PC-9 (cell line): ENCODE results near the gene MLST8. TPM values are rescaled to one million over a fixed set of nuclear protein-coding genes. Genes with fewer than 3 reads are reported as not detected.

Source experiments
- BruUV-seq: library from RNA; stranded (reverse); fragments of 400-500 nt; replicated peaks from 2 replicates; lab custom pipeline; 2021; lab: Mats Ljungman, UMichigan
- CTCF ChIA-PET: fragments of 300-600 bp; sonication (Branson Sonifier 250); formaldehyde crosslinking; loops from one replicate; lab custom pipeline; 2022; ENCODE audit warnings: antibody characterized with exemption; lab: Charles Lee
- POLR2A ChIA-PET: fragments of 300-600 bp; sonication (Branson Sonifier 250); formaldehyde crosslinking; loops from one replicate; lab custom pipeline; 2022; ENCODE audit warnings: antibody characterized with exemption; ENCODE audit not compliant: unreplicated experiment; lab: Charles Lee
- DNase-seq, 2 experiments: peaks; one replicate each; pipeline versions ENCODE4 v3.0.0 to v3.0.0-alpha.2; 2015 to 2022; ENCODE audit warnings: mixed read lengths in 1 of 2
- H2AFZ ChIP-seq: fragments of 200-600 bp; sonication (generic); 2 replicates; pipeline ENCODE4 v1.8.1; 2017; ENCODE audit warnings: antibody characterized with exemption
- H3F3A ChIP-seq: fragments of 200-600 bp; sonication (generic); 2 replicates; pipeline ENCODE4 v1.8.1; 2017; ENCODE audit warnings: antibody characterized with exemption, mild to moderate bottlenecking, low read depth; ENCODE audit not compliant: insufficient read depth
- H3K27ac ChIP-seq: fragments of 200-600 bp; sonication (generic); 2 replicates; pipeline ENCODE4 v1.6.1; 2016; ENCODE audit warnings: mixed run types
- H3K27me3 ChIP-seq: fragments of 200-600 bp; sonication (generic); 2 replicates; pipeline ENCODE4 v1.6.1; 2016; ENCODE audit warnings: low read depth, mixed run types; ENCODE audit not compliant: insufficient read depth
- H3K36me3 ChIP-seq: fragments of 200-600 bp; sonication (generic); 2 replicates; pipeline ENCODE4 v1.6.1; 2016; ENCODE audit warnings: low read depth, mixed run types
- H3K4me1 ChIP-seq: fragments of 200-600 bp; sonication (generic); replicated peaks from 2 replicates; pipeline ENCODE4 v1.6.1; 2016; ENCODE audit warnings: mixed run types; ENCODE audit not compliant: insufficient read depth
- H3K4me2 ChIP-seq: fragments of 200-600 bp; sonication (generic); 2 replicates; pipeline ENCODE4 v1.6.1; 2017; ENCODE audit warnings: mixed run types
- H3K4me3 ChIP-seq: fragments of 200-600 bp; sonication (generic); 2 replicates; pipeline ENCODE4 v1.6.1; 2016; ENCODE audit warnings: mixed run types
- H3K79me2 ChIP-seq: fragments of 200-600 bp; sonication (generic); 2 replicates; pipeline ENCODE4 v1.6.1; 2017; ENCODE audit warnings: low read depth, mixed run types
- H3K9me2 ChIP-seq: fragments of 200-600 bp; sonication (generic); 2 replicates; pipeline ENCODE4 v1.8.1; 2017; ENCODE audit warnings: mild to moderate bottlenecking; ENCODE audit not compliant: insufficient read depth
- H3K9me3 ChIP-seq: fragments of 200-600 bp; sonication (generic); 2 replicates; pipeline ENCODE4 v1.8.1; 2016; ENCODE audit warnings: low read depth; ENCODE audit not compliant: insufficient read depth
- H4K20me1 ChIP-seq: fragments of 200-600 bp; sonication (generic); 2 replicates; pipeline ENCODE4 v1.8.1; 2017; ENCODE audit not compliant: insufficient read depth
- EZH2 ChIP-seq: fragments of 200-600 bp; sonication (generic); IDR thresholded peaks from 2 replicates; pipeline ENCODE4 v1.8.0; 2017; ENCODE audit warnings: antibody characterized with exemption, low read depth
- intact Hi-C: fragments of 100-400 bp; cut with micrococcal nuclease; formaldehyde crosslinking; loops from one replicate; pipeline ENCODE4 v1.10.0; 2022; ENCODE audit not compliant: unreplicated experiment
- total RNA-seq: library from RNA; stranded (reverse); gene quantifications from 2 replicates; pipeline ENCODE4 v1.2.3, GENCODE V29; 2021
- TF ChIP-seq, protein P1 (sequence below): fragments of 200-600 bp; sonication (generic); conservative IDR thresholded peaks from 2 replicates; pipeline ENCODE4 v1.6.1; 2017; ENCODE audit warnings: mixed run types, antibody characterized with exemption, mild to moderate bottlenecking, moderate library complexity

MLST8 gene
- total RNA-seq, 1 experiment from 2014 or later, result 66.3 TPM

DNA sequence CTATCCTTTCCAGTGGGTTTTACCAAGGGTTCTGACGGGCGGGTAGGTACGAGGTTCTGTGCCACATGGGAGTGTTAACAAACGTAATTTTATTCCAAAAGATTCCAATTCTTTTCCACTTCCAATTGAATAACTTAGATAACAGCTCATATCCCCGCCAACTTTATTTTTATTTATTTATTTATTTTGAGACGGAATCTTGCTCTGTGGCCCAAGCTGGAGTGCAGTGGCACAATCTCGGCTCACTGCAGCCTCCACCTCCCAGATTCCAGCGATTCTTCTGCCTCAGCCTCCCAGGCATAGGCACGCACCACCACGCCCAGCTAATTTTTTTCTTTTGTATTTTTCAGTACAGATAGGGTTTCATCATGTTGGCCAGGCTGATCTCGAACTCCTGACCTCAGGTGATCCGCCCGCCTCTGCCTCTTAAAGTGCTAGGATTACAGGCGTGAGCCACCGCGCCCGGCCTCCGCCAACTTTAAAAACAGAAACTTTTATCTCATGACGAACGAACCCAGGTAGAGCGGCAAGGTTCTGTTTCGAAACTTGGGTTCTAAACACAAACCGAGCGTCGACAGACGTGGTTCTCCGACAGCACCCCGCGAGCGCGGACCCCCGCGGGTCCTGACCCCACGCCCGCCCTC lies 45.5 kb downstream of the MLST8 start:
- DNase-seq, result peak; percentile 42 to 65
- Histone ChIP-seq H3K4me1 (peaks cover 22% of the 10 kb centered on the region), H3K27ac (peak overlapping the region; percentile 86), H3K27me3 (no peaks in the 10 kb centered on the region), H3K79me2 (peaks cover 36% of the 10 kb centered on the region), H3K4me2 (peak overlapping the region; percentile 85), H3F3A (peaks cover 55% of the 10 kb centered on the region), H4K20me1 (peaks cover 31% of the 10 kb centered on the region), H3K9me2 (no peaks in the 10 kb centered on the region), H3K4me3 (peak overlapping the region; percentile 91), H2AFZ (peak overlapping the region; percentile 73), H3K9me3 (no peaks in the 10 kb centered on the region), H3K36me3 (peaks cover 7% of the 10 kb centered on the region)
- intact Hi-C loops, result loop anchor here (1.0 to 10.0 kb wide), 5 partner anchors 28 to 252 kb away; partner anchors contain the start of genes BRICD5, E4F1, PGP and TRAF7
- ChIA-PET CTCF (interaction anchor here (0.6 to 0.8 kb wide), 7 partner anchors 46 to 155 kb away, joined by 3 to 5 read pairs (median 3); partner anchors contain the start of genes PKD1 and TRAF7), POLR2A (interaction anchor here (0.5 to 0.7 kb wide), 3 partner anchors 14 to 87 kb away, joined by 3 to 4 read pairs (median 3); partner anchors contain the start of gene DNASE1L2)
- TF ChIP-seq EZH2, result no peak
- TF ChIP-seq, protein P1, sequence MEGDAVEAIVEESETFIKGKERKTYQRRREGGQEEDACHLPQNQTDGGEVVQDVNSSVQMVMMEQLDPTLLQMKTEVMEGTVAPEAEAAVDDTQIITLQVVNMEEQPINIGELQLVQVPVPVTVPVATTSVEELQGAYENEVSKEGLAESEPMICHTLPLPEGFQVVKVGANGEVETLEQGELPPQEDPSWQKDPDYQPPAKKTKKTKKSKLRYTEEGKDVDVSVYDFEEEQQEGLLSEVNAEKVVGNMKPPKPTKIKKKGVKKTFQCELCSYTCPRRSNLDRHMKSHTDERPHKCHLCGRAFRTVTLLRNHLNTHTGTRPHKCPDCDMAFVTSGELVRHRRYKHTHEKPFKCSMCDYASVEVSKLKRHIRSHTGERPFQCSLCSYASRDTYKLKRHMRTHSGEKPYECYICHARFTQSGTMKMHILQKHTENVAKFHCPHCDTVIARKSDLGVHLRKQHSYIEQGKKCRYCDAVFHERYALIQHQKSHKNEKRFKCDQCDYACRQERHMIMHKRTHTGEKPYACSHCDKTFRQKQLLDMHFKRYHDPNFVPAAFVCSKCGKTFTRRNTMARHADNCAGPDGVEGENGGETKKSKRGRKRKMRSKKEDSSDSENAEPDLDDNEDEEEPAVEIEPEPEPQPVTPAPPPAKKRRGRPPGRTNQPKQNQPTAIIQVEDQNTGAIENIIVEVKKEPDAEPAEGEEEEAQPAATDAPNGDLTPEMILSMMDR, result no peak
- BruUV-seq, result TSS peak; percentile 48

- no peaks in the 10 kb centered on the region for H3K9me2 ChIP-seq
- peak within 1 kb of the TSS; percentile 85 for H3K4me2 ChIP-seq
- intact Hi-C loops, result loop anchor here (1.0 to 10.0 kb wide), 5 partner anchors 29 to 251 kb away; partner anchors contain the start of genes BRICD5, E4F1, PGP and TRAF7
- TF ChIP-seq EZH2, result no peak
- TF ChIP-seq, protein P1, result peak; percentile 69
- peaks cover 22% of the 10 kb centered on the region for H3K4me1 ChIP-seq
- H3K4me3 ChIP-seq, result peak within 1 kb of the TSS; percentile 91
- H3K27me3 ChIP-seq, result no peaks in the 10 kb centered on the region
- POLR2A ChIA-PET, result interaction anchor here (0.5 to 1.0 kb wide), 6 partner anchors 18 to 885 kb away, joined by 3 to 12 read pairs (median 4); partner anchors contain the start of gene TRAF7
- CTCF ChIA-PET, result interaction anchor here (0.5 to 1.0 kb wide), 10 partner anchors 47 to 669 kb away, joined by 3 to 5 read pairs (median 3); partner anchors contain the start of genes PKD1 and TRAF7
- H3K36me3 ChIP-seq, result peaks cover 12% of the 10 kb centered on the region
- peaks cover 63% of the 10 kb centered on the region for H3F3A ChIP-seq
- H3K27ac ChIP-seq, result peak within 1 kb of the TSS; percentile 86
- no peaks in the 10 kb centered on the region for H3K9me3 ChIP-seq
- H2AFZ ChIP-seq, result peak within 1 kb of the TSS; percentile 73
- peaks cover 36% of the 10 kb centered on the region for H3K79me2 ChIP-seq
- BruUV-seq, result no TSS peak
- DNase-seq, result peak; percentile 84 to 98
- H4K20me1 ChIP-seq, result peaks cover 37% of the 10 kb centered on the region
Observed at GRCh38 chr16:2251296-2252111, 46.2 kb downstream of the MLST8 start, which contains the start of gene ECI1. ECI1 (minus strand) TSS chr16:2251587; CDS start chr16:2251566, 21 bp downstream.

DNA sequence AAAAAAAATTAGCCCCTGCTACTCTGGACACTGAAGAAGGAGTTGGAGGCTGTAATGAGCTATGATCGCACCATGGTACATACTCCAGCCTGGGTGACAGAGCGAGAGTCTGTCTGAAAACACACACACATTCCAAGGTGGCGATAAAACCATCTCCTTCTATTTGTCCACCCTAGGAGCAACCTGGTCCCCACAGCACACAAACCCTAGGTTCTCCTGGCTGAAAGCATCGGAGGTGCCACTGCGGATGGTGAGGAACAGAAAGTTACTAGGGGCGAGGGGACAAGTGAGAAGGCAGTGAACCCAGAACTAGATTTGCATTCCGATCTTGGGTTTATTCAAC lies 47.5 kb downstream of the MLST8 start:
- peak overlapping the region; percentile 85; the same call in 1 of the 2 replicates for H3K4me2 ChIP-seq
- BruUV-seq, result no TSS peak
- H3K9me2 ChIP-seq, result no peaks in the 10 kb centered on the region
- TF ChIP-seq, protein P1, result no peak
- no peak for TF ChIP-seq EZH2
- H3K9me3 ChIP-seq, result no peaks in the 10 kb centered on the region
- H3K27ac ChIP-seq, result peak overlapping the region; percentile 86
- POLR2A ChIA-PET, result interaction anchor here (0.6 kb wide), 2 partner anchors 9 to 176 kb away, joined by 3 to 4 read pairs; partner anchors contain the start of gene CCNF
- peaks cover 74% of the 10 kb centered on the region for H3F3A ChIP-seq
- H3K4me1 ChIP-seq, result peaks cover 22% of the 10 kb centered on the region
- H4K20me1 ChIP-seq, result peaks cover 48% of the 10 kb centered on the region
- intact Hi-C loops, result loop anchor here (5.0 to 10.0 kb wide), 3 partner anchors 40 to 250 kb away; partner anchors contain the start of genes BRICD5, PGP and ZNF598
- peaks cover 13% of the 10 kb centered on the region for H3K36me3 ChIP-seq
- H3K27me3 ChIP-seq, result no peaks in the 10 kb centered on the region
- H2AFZ ChIP-seq, result no peak overlapping the region
- H3K79me2 ChIP-seq, result peaks cover 32% of the 10 kb centered on the region
- CTCF ChIA-PET, result interaction anchor here (0.6 to 1.0 kb wide), 3 partner anchors 10 to 177 kb away, joined by 3 to 5 read pairs (median 3); partner anchors contain the start of gene CCNF
- no peak overlapping the region for H3K4me3 ChIP-seq
- DNase-seq, result no peak
